OCI-LY3 (cell line): ENCODE data around the gene FAM149A.

Experiments
- H2AFZ ChIP-seq: fragments of 200-600, 300-600 bp; shearing (Covaris generic); 2 replicates; pipeline ENCODE4 v1.6.0; 2014; ENCODE audit warnings: antibody characterized with exemption, low read depth, low read length
- H3K27ac ChIP-seq: fragments of 200-600, 300-600 bp; sonication (generic); 2 replicates; pipeline ENCODE4 v1.5.1; 2014; ENCODE audit warnings: mild to moderate bottlenecking, low read length, moderate library complexity, mixed read lengths
- H3K27me3 ChIP-seq: fragments of 200-600, 300-600 bp; sonication (generic); 2 replicates; pipeline ENCODE4 v1.6.1; 2014; ENCODE audit warnings: low read depth, low read length, mixed read lengths
- H3K36me3 ChIP-seq: fragments of 200-600, 300-600 bp; sonication (generic); replicated peaks from 2 replicates; pipeline ENCODE3; 2014; ENCODE audit warnings: low read depth, low read length, mixed read lengths
- H3K4me1 ChIP-seq: fragments of 300-600, 200-600 bp; sonication (generic); 2 replicates; pipeline ENCODE4 v1.6.1; 2014; ENCODE audit warnings: low read length, mixed read lengths
- H3K4me2 ChIP-seq: fragments of 200-600, 300-600 bp; sonication (generic); 2 replicates; pipeline ENCODE4 v1.6.1; 2014; ENCODE audit warnings: low read length, mixed read lengths
- H3K4me3 ChIP-seq: fragments of 300-600, 200-600 bp; sonication (generic); 2 replicates; pipeline ENCODE4 v1.5.1; 2014; ENCODE audit warnings: antibody characterized with exemption, mild to moderate bottlenecking, low read length, moderate library complexity
- H3K79me2 ChIP-seq: fragments of 300-600, 200-600 bp; shearing (Covaris generic); 2 replicates; pipeline ENCODE4 v1.6.1; 2014; ENCODE audit warnings: mild to moderate bottlenecking, low read length, mixed read lengths
- H3K9ac ChIP-seq: fragments of 300-600, 200-600 bp; shearing (Covaris generic); 2 replicates; pipeline ENCODE4 v1.6.0; 2014; ENCODE audit warnings: mild to moderate bottlenecking, low read length, moderate library complexity
- H3K9me3 ChIP-seq: fragments of 200-600, 300-600 bp; shearing (Covaris generic); 2 replicates; pipeline ENCODE4 v1.6.1; 2014; ENCODE audit warnings: low read length, mixed read lengths; ENCODE audit not compliant: insufficient read depth
- H4K20me1 ChIP-seq: fragments of 200-600, 300-600 bp; sonication (generic); 2 replicates; pipeline ENCODE4 v1.6.1; 2016; ENCODE audit warnings: low read length, mixed read lengths; ENCODE audit not compliant: insufficient read depth
- EZH2phosphoT487 ChIP-seq: fragments of 200-600 bp; shearing (Covaris generic); IDR thresholded peaks from 2 replicates; pipeline ENCODE4 v1.6.1; 2018; ENCODE audit warnings: antibody characterized with exemption, mixed run types, low read depth
- TF ChIP-seq, protein P1 (sequence below): fragments of 200-600, 300-600 bp; sonication (generic); IDR thresholded peaks from 2 replicates; pipeline ENCODE4 v1.5.1; 2014; ENCODE audit warnings: antibody characterized with exemption, low read length, low read depth

Gene FAM149A

DNA sequence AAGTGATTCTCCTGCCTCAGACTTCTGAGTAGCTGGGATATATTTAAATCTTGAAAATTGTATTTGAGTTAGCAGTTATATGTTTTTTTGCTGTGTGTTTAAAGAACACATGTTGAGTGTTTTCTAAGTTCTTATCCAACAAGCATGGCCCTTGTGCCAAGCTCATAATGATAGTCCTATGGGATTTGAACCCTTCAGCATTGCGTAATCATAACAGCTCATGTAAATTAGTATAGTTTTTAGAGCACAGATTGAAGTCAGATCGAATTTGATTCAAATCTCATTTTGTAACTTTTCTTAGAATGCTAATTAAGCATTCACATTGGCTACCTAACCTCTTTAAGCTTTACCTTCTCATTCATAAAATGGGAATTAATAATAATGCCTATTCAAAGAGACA is 12.2 kb downstream of the FAM149A start:
- Histone ChIP-seq H3K4me3 (no peak overlapping the region), H3K4me1 (no peaks in the 10 kb centered on the region), H3K79me2 (no peaks in the 10 kb centered on the region), H4K20me1 (no peaks in the 10 kb centered on the region), H3K27ac (no peak overlapping the region), H3K4me2 (no peak overlapping the region), H2AFZ (no peak overlapping the region), H3K36me3 (no peaks in the 10 kb centered on the region), H3K9ac (no peak overlapping the region), H3K27me3 (no peaks in the 10 kb centered on the region), H3K9me3 (no peaks in the 10 kb centered on the region)
- TF ChIP-seq, protein P1, sequence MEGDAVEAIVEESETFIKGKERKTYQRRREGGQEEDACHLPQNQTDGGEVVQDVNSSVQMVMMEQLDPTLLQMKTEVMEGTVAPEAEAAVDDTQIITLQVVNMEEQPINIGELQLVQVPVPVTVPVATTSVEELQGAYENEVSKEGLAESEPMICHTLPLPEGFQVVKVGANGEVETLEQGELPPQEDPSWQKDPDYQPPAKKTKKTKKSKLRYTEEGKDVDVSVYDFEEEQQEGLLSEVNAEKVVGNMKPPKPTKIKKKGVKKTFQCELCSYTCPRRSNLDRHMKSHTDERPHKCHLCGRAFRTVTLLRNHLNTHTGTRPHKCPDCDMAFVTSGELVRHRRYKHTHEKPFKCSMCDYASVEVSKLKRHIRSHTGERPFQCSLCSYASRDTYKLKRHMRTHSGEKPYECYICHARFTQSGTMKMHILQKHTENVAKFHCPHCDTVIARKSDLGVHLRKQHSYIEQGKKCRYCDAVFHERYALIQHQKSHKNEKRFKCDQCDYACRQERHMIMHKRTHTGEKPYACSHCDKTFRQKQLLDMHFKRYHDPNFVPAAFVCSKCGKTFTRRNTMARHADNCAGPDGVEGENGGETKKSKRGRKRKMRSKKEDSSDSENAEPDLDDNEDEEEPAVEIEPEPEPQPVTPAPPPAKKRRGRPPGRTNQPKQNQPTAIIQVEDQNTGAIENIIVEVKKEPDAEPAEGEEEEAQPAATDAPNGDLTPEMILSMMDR = no peak
- no peak for TF ChIP-seq EZH2phosphoT487

GRCh38 chr4:186118582-186118981 is 14.1 kb downstream of the FAM149A start:
- no peaks in the 10 kb centered on the region for H3K79me2 ChIP-seq
- H3K9ac ChIP-seq = no peak overlapping the region
- H3K4me1 ChIP-seq = no peaks in the 10 kb centered on the region
- no peaks in the 10 kb centered on the region for H3K9me3 ChIP-seq
- H3K27ac ChIP-seq = no peak overlapping the region
- no peaks in the 10 kb centered on the region for H3K36me3 ChIP-seq
- H3K4me3 ChIP-seq = no peak overlapping the region
- H3K27me3 ChIP-seq = no peaks in the 10 kb centered on the region
- H3K4me2 ChIP-seq = no peak overlapping the region
- H2AFZ ChIP-seq = no peak overlapping the region
- H4K20me1 ChIP-seq = no peaks in the 10 kb centered on the region
- TF ChIP-seq, protein P1 = no peak
- TF ChIP-seq EZH2phosphoT487 = no peak

- TF ChIP-seq EZH2phosphoT487 = no peak
- TF ChIP-seq, protein P1 = no peak
- no peak overlapping the region for H3K4me3 ChIP-seq
- no peaks in the 10 kb centered on the region for H3K36me3 ChIP-seq
- no peak overlapping the region for H3K4me2 ChIP-seq
- H3K4me1 ChIP-seq = no peaks in the 10 kb centered on the region
- H3K27me3 ChIP-seq = no peaks in the 10 kb centered on the region
- no peak overlapping the region for H3K27ac ChIP-seq
- no peak overlapping the region for H2AFZ ChIP-seq
- H3K9ac ChIP-seq = no peak overlapping the region
- no peaks in the 10 kb centered on the region for H3K9me3 ChIP-seq
- no peaks in the 10 kb centered on the region for H3K79me2 ChIP-seq
- H4K20me1 ChIP-seq = no peaks in the 10 kb centered on the region
These were observed 16.6 kb downstream of the FAM149A start for GRCh38 chr4:186121057-186121456.

- TF ChIP-seq, protein P1 = no peak
- no peak for TF ChIP-seq EZH2phosphoT487
- no peaks in the 10 kb centered on the region for H4K20me1 ChIP-seq
These were observed 24.3 kb downstream of the FAM149A start for GRCh38 chr4:186128842-186129241.

More at GRCh38 chr4:186128842-186129241, 24.3 kb downstream of the FAM149A start:
- no peaks in the 10 kb centered on the region for H3K9me3 ChIP-seq
- H3K4me2 ChIP-seq = no peak overlapping the region
- H3K27me3 ChIP-seq = no peaks in the 10 kb centered on the region
- H3K9ac ChIP-seq = no peak overlapping the region
- no peak overlapping the region for H3K4me3 ChIP-seq
- no peak overlapping the region for H2AFZ ChIP-seq
- H3K4me1 ChIP-seq = peaks cover 4% of the 10 kb centered on the region
- H3K79me2 ChIP-seq = no peaks in the 10 kb centered on the region
- H3K36me3 ChIP-seq = no peaks in the 10 kb centered on the region
- no peak overlapping the region for H3K27ac ChIP-seq
